ENCODE data around the gene ZNF710. TPM values are rescaled to one million over a fixed set of nuclear protein-coding genes. Genes with fewer than 3 reads are reported as not detected.
A peak's percentile ranks its signal among the peaks of the same experiment; 100 is the strongest.
"Not testable (repeated sequence)": the region's sequence is repeated elsewhere in the genome, so short reads cannot be mapped to it uniquely, and the experiment has no call there.

ZNF710 gene
- total RNA-seq, 1 donor from 2014 or later, result 14.3 TPM

DNA sequence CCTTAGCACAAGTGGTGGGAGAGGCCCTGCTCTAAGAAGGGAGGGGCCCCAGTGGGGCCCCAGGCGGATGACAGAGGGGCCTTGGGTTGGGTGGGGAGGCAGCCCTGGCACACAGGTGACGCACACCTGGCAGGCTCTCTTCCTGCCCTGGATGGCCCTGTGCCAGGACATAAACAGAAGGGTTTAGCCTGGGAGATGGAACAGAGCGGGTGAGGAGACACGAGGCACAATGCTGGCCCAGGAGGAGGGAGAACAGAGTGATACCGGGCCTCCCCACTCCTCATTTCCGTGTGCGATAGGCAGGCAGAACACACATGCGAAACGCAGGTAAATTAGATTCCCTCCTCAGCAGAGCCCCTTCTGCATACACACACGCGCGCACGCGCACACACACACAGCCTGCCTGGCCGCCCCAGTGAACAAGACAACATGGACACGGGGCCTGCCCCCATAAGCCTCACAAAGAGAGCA lies 61.4 kb downstream of the ZNF710 start:
- no peak for DNase-seq

DNA sequence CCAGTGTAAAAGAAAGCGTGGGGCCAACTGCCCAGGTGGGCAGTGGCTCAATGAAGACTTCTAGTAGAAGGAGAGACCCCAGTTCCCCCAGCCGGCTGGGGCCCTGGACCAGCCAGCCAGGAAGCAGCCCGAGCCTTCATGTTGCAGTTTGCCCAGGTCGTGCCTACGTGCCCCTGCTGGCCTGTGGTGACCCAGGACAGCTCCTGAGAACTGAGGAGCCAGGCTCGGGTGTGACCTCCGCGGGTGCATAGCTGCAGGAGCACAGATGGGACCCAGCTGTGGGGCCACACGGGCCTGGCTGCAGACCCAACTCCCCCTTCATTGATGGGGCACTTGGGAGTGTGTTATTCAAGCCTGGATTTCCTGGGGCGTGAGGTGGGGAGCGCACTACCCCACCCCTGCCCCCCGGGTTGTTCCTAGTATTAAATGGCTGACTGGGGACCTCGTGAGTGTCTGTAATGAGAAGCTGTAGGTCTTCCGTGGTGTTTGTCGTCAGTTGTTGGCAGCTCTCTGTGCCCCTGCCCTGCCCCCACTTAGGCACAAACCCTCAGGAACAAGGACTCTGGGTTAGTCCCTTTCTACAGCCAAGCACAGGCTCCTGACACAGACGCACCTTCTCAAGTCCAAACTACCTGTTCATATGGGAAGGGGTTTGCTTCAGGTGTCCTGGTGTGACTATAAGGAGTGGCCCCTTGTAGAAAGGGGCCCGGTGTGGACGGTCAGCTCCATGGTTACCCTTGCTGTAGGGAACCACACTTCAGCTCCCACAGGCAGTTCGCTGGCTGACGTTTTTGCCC lies 62.0 kb downstream of the ZNF710 start:
- no peak for DNase-seq

- no peak for DNase-seq
Measured at GRCh38 chr15:90063770-90064247, 62.7 kb downstream of the ZNF710 start.

GRCh38 chr15:90064911-90065681 lies 64.0 kb downstream of the ZNF710 start:
- no peak for DNase-seq

DNA sequence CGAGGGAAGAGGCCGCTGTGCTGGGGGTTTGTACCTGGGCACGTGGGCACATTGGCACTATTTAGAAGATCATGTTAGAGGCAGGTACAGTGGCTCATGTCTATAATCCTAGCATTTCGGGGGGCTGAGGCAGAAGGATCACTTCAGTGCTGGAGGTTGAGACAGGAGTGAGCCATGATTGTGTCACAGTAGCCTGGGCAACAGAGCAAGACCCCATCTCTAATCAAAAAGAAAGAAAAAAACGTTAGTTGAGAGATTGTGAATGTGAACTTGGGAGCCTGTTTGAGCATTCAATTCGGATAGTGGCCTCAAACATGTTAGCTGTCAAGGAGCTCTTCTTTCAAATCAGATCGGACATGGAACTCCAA lies 64.5 kb downstream of the ZNF710 start:
- no peak for DNase-seq

GRCh38 chr15:90067181-90067952 lies 66.2 kb downstream of the ZNF710 start:
- DNase-seq, result no peak

GRCh38 chr15:90067953-90068606 lies 67.0 kb downstream of the ZNF710 start:
- DNase-seq, result no peak

DNA sequence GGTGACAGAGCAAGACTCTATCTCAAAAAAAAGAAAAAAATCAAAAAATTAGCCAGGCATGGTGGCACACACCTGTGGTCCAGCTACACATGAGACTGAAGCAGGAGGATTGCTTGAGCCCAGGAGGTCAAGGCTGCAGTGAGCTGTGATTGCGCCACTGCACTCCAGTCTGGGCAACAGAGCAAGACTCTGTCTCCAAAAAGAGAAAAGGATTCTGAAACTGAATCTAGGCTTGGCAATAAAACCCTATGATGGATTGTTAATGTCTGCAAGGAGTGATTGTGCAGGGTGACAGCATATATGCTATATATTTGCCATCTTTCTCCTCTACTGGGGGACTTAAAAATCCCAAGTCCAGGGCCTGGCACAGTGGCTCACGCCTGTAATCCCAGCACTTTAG lies 69.5 kb downstream of the ZNF710 start:
- not testable (repeated sequence) for DNase-seq

DNA sequence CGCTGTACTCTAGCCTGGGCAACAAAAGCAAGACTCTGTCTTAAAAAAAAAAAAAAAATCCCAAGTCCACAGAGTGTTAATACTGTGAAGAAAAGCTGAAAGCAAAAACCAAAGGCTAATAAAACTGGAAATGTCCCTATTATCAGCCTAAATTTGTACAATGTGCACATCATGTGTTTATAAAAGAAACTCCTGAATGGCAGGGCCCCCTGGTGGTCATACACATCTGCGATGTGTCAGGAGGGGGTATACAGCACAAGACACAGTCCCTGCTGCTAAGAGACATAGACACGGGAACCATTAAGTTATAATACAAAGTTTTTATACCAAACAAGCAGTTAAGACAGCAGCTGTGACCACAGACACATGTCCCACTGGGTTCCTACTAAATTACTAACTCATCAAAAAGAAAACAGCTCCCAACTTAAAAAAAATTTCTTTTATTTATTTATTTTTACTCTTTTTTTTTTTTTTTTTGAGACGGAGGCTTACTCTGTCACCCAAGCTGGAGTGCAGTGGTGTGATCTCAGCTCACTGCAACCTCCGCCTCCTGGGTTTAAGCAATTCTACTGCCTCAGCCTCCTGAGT lies 70.2 kb downstream of the ZNF710 start:
- DNase-seq, result peak; percentile 21

GRCh38 chr15:90072978-90073640 lies 72.0 kb downstream of the ZNF710 start:
- DNase-seq, result no peak

DNA sequence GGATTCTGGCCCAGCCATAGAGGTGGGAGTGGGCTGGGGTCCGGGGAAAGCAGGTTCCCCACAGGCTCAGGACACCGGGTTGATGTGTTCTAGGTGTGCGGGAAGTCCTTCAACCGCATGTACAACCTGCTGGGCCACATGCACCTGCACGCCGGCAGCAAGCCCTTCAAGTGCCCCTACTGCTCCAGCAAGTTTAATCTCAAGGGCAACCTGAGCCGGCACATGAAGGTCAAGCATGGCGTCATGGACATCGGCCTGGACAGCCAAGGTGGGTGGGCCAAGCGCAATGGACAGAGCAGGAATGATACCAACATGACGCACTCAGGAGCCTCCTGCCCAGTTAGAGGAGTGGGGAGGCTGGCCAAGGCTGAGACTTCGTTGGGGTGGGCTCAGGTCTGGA lies 72.9 kb downstream of the ZNF710 start:
- no peak for DNase-seq

DNA sequence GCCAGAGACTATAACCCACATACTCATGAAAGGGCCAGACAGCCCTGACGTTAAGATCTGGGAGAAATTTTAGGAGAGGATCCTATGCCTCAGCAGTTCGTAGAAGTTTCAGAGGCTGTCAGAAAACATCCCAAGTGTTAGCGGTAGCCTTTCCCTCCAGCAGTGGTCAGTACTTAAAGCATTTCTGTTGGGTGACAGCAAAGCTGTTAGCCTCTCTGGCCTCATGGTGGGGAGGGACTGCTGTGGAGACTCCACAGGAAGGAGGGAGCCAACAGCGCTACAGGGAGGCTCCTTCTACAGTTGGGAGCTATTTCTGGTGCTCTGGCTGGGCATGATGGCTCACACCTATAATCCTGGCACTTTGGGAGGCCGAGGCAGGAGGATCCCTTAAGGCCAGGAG lies 73.8 kb downstream of the ZNF710 start:
- no peak for DNase-seq

- DNase-seq, result peak; percentile 13
Measured at GRCh38 chr15:90075420-90076289, 74.5 kb downstream of the ZNF710 start.

DNA sequence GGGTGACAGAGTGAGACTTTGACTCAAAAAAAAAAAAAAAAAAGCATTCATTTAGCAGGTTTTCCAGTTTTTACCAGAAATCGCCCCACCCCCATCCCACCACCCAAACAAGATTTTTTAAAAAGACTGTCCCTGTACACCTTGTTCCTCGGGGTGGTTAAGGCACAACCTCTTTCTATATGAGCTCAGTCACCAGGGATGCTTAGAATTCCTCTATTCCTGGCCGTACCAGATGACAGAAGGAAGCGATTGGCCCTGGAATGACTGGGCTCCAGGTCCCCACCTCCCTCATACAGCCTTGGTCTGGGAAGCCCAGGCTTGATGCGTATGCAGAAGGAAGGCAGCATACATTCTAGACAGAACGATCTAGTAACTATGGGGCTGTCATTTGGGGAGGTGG lies 75.6 kb downstream of the ZNF710 start:
- DNase-seq, result no peak

DNA sequence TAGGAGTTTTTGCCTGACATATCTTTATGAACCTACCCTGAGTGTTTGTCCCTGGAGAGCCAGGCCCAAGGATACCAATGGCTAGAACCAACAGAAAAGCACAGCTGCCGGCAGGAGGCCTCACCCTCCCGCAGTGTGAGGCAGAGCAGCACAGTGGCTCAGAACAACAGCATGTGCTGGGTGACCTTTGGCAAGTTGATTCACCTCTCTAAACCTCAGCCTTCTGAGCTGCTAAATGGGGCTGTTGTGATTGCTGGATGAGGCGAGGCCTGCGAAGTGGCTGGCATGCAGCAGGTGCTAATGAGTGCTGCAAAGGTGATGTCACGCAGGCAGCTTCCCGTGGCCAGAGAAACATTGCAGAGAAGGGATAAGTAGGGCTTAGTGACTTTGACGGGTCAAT lies 77.8 kb downstream of the ZNF710 start:
- DNase-seq, result no peak

DNA sequence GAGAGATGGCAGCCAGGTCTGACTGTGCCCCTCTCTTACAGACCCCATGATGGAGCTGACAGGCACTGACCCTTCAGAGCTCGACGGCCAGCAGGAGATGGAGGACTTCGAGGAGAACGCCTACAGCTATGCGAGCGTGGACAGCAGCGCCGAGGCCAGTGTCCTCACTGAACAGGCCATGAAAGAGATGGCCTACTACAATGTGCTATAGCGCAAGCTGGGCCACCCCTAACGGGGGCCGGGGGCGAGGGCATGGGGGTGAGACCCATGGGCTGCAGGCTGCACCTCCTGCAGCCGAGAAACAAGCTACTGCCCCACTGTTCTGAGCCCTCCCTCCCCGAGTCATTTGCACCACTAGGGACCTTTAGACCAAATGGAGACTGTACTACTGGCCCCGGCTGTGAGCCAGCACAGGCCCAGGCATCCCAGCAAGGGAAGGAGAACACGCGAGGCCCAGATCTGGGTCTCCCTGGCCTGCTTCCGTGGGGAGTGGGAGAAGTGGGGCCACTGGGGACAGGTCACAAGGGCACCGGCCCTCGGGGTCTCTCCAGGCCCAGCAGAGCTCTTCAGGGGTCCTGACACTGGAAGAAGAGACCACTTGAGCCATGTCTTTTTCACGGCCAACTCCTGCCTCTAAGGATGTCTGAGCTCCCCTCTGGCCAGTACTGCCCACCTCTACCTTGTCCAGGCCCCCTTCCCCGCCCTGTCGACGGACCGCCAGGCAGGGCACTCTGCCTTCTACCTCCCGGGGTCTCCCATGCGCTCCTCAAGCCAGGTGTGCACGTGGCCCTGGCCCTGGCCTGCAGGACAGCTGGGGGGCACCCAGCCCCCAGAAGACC lies 78.7 kb downstream of the ZNF710 start:
- DNase-seq, result no peak

DNA sequence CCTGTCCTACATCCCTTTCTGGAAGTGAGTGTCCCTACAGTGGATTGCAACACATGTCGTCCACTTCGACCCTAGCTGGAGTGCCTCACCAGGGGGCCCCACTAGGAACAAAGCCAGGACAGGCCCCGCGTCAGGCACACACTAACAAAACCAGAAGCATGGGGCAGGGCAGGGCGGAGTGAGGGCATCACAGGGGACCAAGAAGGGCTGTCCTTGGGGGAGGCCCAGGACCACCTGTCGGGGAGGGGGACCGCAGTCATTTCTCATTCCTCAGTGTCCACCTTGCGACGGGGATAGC lies 79.3 kb downstream of the ZNF710 start:
- DNase-seq, result no peak

DNA sequence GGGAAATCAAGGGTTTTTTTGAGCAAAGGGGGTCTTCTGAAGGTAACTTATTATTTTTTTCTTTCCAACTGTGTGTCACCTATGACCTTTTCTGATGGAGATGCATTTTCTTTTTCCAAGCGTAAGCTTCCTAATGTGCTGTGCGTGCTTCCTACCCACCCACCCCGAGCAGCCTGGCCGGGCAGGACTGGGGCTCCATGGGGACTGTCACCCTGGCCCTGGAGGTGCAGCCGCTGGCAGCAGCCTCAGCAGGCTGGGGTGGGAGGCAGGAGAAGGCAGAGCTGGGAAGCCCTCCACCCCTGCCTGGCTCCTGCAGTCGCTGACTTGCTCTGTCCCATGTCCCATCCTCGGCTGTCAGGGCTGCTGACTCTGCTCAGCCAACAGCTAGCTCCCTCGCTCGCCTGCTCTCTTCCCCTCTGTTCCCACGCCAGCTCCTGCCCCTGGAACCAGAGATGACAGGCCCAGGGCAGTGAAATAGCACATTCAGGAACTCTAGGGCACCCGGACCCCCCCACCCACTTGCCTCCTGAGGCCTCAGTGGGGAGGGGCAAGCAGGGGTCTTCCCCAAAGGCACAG lies 79.8 kb downstream of the ZNF710 start:
- DNase-seq, result no peak

GRCh38 chr15:90082140-90082715 lies 81.1 kb downstream of the ZNF710 start:
- peak; percentile 55 for DNase-seq
